Measurements from ENCODE around the gene ANKZF1.

- TF ChIP-seq CTCF (IDR thresholded peaks at IDR 0.05): no peak
- TF ChIP-seq POLR2AphosphoS5 (IDR thresholded peaks at IDR 0.05; ENCODE audit: low read depth, low read length): no peak
Measured at GRCh38 chr2:219207884-219208740, 21.5 kb upstream of the ANKZF1 start.
